ENCODE measurements around the gene LETMD1. TPM values are rescaled to one million over a fixed set of nuclear protein-coding genes. Genes with fewer than 3 reads are reported as not detected.

The LETMD1 gene
- total RNA-seq (2022; extraction: Qiagen RNA extraction), result 20.5 to 23.8 TPM (median 22.3 TPM) in 5 replicates

GRCh38 chr12:51047655-51048540 is at the start of gene LETMD1:
TSS of gene LETMD1 (plus strand) at chr12:51048327. CDS start at chr12:51048357, 30 bp downstream.

GRCh38 chr12:51025836-51026638 is 22.1 kb upstream of the LETMD1 start, which contains the start of gene SLC11A2:
TSS of gene SLC11A2 (minus strand) at chr12:51026384. CDS start at chr12:51010728, 15,656 bp downstream.

GRCh38 chr12:51083126-51083833 is 35.2 kb downstream of the LETMD1 start, which contains the start of gene CSRNP2:
TSS of gene CSRNP2 (minus strand) at chr12:51083596. CDS start at chr12:51076561, 7,035 bp downstream.

Other genes starting within 250 kb of the LETMD1 start
- not detected in 5 replicates for gene TMPRSS12, start 205.4 kb upstream of the LETMD1 start, total RNA-seq (2022; extraction: Qiagen RNA extraction)
- gene HIGD1C, start 95.8 kb upstream of the LETMD1 start, total RNA-seq (2022; extraction: Qiagen RNA extraction), result not detected in 5 replicates
- gene SLC11A2, start 21.9 kb upstream of the LETMD1 start, total RNA-seq (2022; extraction: Qiagen RNA extraction), result 17.6 to 22.9 TPM (median 20.3 TPM) in 5 replicates
- gene CSRNP2, start 35.3 kb downstream of the LETMD1 start, total RNA-seq (2022; extraction: Qiagen RNA extraction), result 11.3 to 13.3 TPM (median 12.7 TPM) in 5 replicates
- gene TFCP2, start 124.8 kb downstream of the LETMD1 start, total RNA-seq (2022; extraction: Qiagen RNA extraction), result 17.9 to 19.3 TPM (median 18.7 TPM) in 5 replicates
- 0.99 to 1.8 TPM (median 1.6 TPM) in 5 replicates for gene POU6F1, start 169.7 kb downstream of the LETMD1 start, total RNA-seq (2022; extraction: Qiagen RNA extraction)
- gene DAZAP2, start 190.5 kb downstream of the LETMD1 start, total RNA-seq (2022; extraction: Qiagen RNA extraction), result 316 to 381 TPM (median 322 TPM) in 5 replicates
- gene SMAGP, start 222.1 kb downstream of the LETMD1 start, total RNA-seq (2022; extraction: Qiagen RNA extraction), result 20.2 to 26.6 TPM (median 24.6 TPM) in 5 replicates

Measured in A549 treated with AZD2906 at 1 μM for 4 hours (cell line).